CD4-positive, alpha-beta memory T cell (primary cell): Measurements from ENCODE around the gene RNASET2. TPM values are rescaled to one million over a fixed set of nuclear protein-coding genes. Genes with fewer than 3 reads are reported as not detected.
"Not testable (repeated sequence)": the region's sequence is repeated elsewhere in the genome, so short reads cannot be mapped to it uniquely, and the experiment has no call there.

ENCODE experiments used
- CTCF ChIA-PET: fragments of 350-600 bp; sonication (Branson Sonifier 250); formaldehyde crosslinking; loops from one replicate; lab custom pipeline; 2021; ENCODE audit warnings: inconsistent platforms; ENCODE audit not compliant: partially characterized antibody; lab: Charles Lee
- POLR2A ChIA-PET: fragments of 350-600 bp; sonication (Branson Sonifier 250); formaldehyde crosslinking; loops from one replicate; lab custom pipeline; 2021; ENCODE audit not compliant: partially characterized antibody; lab: Charles Lee
- DNase-seq, 5 donors: peaks; one replicate each; pipeline versions ENCODE4 v3.0.0 to v3.0.0-alpha.2; 2020 to 2022; ENCODE audit warnings: mixed read lengths in 1 of 5
- H3K27ac ChIP-seq: one replicate; pipeline ENCODE4 v1.7.0; 2013; ENCODE audit warnings: low read depth, low read length
- H3K27me3 ChIP-seq: 2 replicates; pipeline ENCODE4 v1.7.0; 2013; ENCODE audit warnings: mild to moderate bottlenecking, low read length, moderate library complexity; ENCODE audit not compliant: insufficient read depth
- H3K36me3 ChIP-seq: 2 replicates; pipeline ENCODE4 v1.7.0; 2013; ENCODE audit warnings: mild to moderate bottlenecking, low read length, moderate library complexity; ENCODE audit not compliant: insufficient read depth
- H3K4me1 ChIP-seq: 2 replicates; pipeline ENCODE4 v1.7.0; 2013; ENCODE audit warnings: mild to moderate bottlenecking, low read length, moderate library complexity; ENCODE audit not compliant: insufficient read depth
- H3K4me3 ChIP-seq, 2 donors: one replicate each; pipeline ENCODE4 v1.7.0; 2013; ENCODE audit warnings: low read length in 2 of 2, mild to moderate bottlenecking in 1 of 2
- H3K9me3 ChIP-seq, 2 donors: one replicate each; pipeline ENCODE4 v1.7.0; 2013; ENCODE audit warnings: low read length in 2 of 2, control low read depth in 1 of 2; ENCODE audit not compliant: control insufficient read depth in 1 of 2
- H3K27ac Mint-ChIP-seq, 7 donors: one replicate each; pipeline ENCODE4 v1.8.0; 2020 to 2021; ENCODE audit warnings: mixed read lengths in 7 of 7, mild to moderate bottlenecking in 6 of 7, inconsistent platforms in 3 of 7, moderate library complexity in 3 of 7
- H3K27me3 Mint-ChIP-seq, 2 donors: one replicate each; pipeline ENCODE4 v1.8.0; 2020 to 2021; ENCODE audit warnings: mixed read lengths in 2 of 2
- H3K36me3 Mint-ChIP-seq, 2 donors: one replicate each; pipeline ENCODE4 v1.8.0; 2020 to 2021; ENCODE audit warnings: mixed read lengths in 2 of 2, inconsistent platforms in 1 of 2, mild to moderate bottlenecking in 1 of 2
- H3K4me1 Mint-ChIP-seq, 4 donors: one replicate each; pipeline ENCODE4 v1.8.0; 2020 to 2021; ENCODE audit warnings: mixed read lengths in 4 of 4, mild to moderate bottlenecking in 1 of 4
- H3K4me3 Mint-ChIP-seq, 8 donors: one replicate each; pipeline ENCODE4 v1.8.0; 2020 to 2021; ENCODE audit warnings: mixed read lengths in 8 of 8, mild to moderate bottlenecking in 7 of 8, moderate library complexity in 6 of 8, inconsistent platforms in 3 of 8
- H3K9me3 Mint-ChIP-seq, 8 donors: one replicate each; pipeline ENCODE4 v1.8.0; 2020 to 2021; ENCODE audit warnings: mixed read lengths in 8 of 8, mild to moderate bottlenecking in 5 of 8, inconsistent platforms in 3 of 8, moderate library complexity in 1 of 8
- intact Hi-C: fragments of 100-400 bp; cut with micrococcal nuclease; formaldehyde crosslinking; loops from one replicate; pipeline ENCODE4 v1.15.1; 2023
- polyA plus RNA-seq, 2 donors: library from polyadenylated mRNA; unstranded; fragments of 300-500 nt; fragmentation: Illumina TruSeq; gene quantifications; one replicate each; pipeline ENCODE4 v1.2.3, GENCODE V29; 2021
- total RNA-seq, 2 experiments: library from RNA; stranded (reverse); gene quantifications; one replicate each; pipeline ENCODE4 v1.2.3, GENCODE V29; 2021

Gene RNASET2
- total and polyA plus RNA-seq, 4 experiments from 2014 or later, result 296 to 586 (median 425) TPM

GRCh38 chr6:166921570-166921969 lies 34.8 kb downstream of the RNASET2 start:
- peaks cover 0 to 12% (median 4%) of the 10 kb centered on the region in 8 donors for H3K9me3 Mint-ChIP-seq
- H3K36me3 Mint-ChIP-seq, result peaks cover 24 to 39% of the 10 kb centered on the region in 2 donors
- H3K27me3 ChIP-seq, result no peaks in the 10 kb centered on the region
- ChIA-PET POLR2A (no interaction called here), CTCF (no interaction called here)
- H3K4me3 ChIP-seq, result no peak overlapping the region
- H3K27ac ChIP-seq, result no peak overlapping the region
- H3K4me1 ChIP-seq, result no peaks in the 10 kb centered on the region
- DNase-seq, result no peak
- H3K9me3 ChIP-seq, result no peaks in the 10 kb centered on the region
- peaks cover 0 to 5% (median 2%) of the 10 kb centered on the region in 4 donors for H3K4me1 Mint-ChIP-seq
- H3K27me3 Mint-ChIP-seq, result no peaks in the 10 kb centered on the region
- no peak overlapping the region for H3K27ac Mint-ChIP-seq
- intact Hi-C loops, result no loop called here
- no peak overlapping the region for H3K4me3 Mint-ChIP-seq
- no peaks in the 10 kb centered on the region for H3K36me3 ChIP-seq

GRCh38 chr6:166916824-166917223 lies 39.5 kb downstream of the RNASET2 start:
- Histone ChIP-seq H3K27me3 (no peaks in the 10 kb centered on the region), H3K4me1 (no peaks in the 10 kb centered on the region), H3K4me3 (no peak overlapping the region), H3K9me3 (no peaks in the 10 kb centered on the region), H3K36me3 (peaks cover 4% of the 10 kb centered on the region), H3K27ac (no peak overlapping the region)
- DNase-seq, result no peak
- Mint-ChIP-seq H3K9me3 (peaks cover 0 to 15% (median 5%) of the 10 kb centered on the region in 8 donors), H3K36me3 (peaks cover 18 to 55% of the 10 kb centered on the region in 2 donors), H3K27me3 (no peaks in the 10 kb centered on the region), H3K4me1 (no peaks in the 10 kb centered on the region), H3K27ac (no peak overlapping the region), H3K4me3 (no peak overlapping the region)
- ChIA-PET POLR2A (no interaction called here), CTCF (interaction anchor here (1.4 to 1.7 kb wide), 2 partner anchors 34 to 73 kb away, joined by 4 read pairs; no protein-coding TSS in a partner anchor)
- intact Hi-C loops, result no loop called here

GRCh38 chr6:166915484-166915883 lies 40.9 kb downstream of the RNASET2 start:
- ChIA-PET POLR2A (interaction anchor here (1.0 kb wide), 1 partner anchor 13 kb away, joined by 3 read pairs; no protein-coding TSS in a partner anchor), CTCF (interaction anchor here (0.9 to 1.7 kb wide), 4 partner anchors 22 to 130 kb away, joined by 3 to 4 read pairs (median 4); no protein-coding TSS in a partner anchor)
- H3K27me3 ChIP-seq, DNase-seq, H3K4me1 Mint-ChIP-seq, H3K36me3 ChIP-seq, intact Hi-C loops, H3K27me3 Mint-ChIP-seq, H3K9me3 ChIP-seq, H3K4me3 ChIP-seq, H3K4me1 ChIP-seq, H3K4me3 Mint-ChIP-seq, H3K27ac ChIP-seq: not testable (repeated sequence)
- H3K27ac Mint-ChIP-seq, result peak overlapping the region in 1 of 7 donors; percentile 48
- peaks cover 0 to 15% (median 5%) of the 10 kb centered on the region in 8 donors for H3K9me3 Mint-ChIP-seq
- H3K36me3 Mint-ChIP-seq, result peaks cover 20 to 60% of the 10 kb centered on the region in 2 donors

GRCh38 chr6:166914952-166915351 lies 41.4 kb downstream of the RNASET2 start:
- H3K36me3 ChIP-seq, H3K27me3 ChIP-seq, H3K27me3 Mint-ChIP-seq, H3K4me1 ChIP-seq, H3K9me3 ChIP-seq, H3K4me1 Mint-ChIP-seq, intact Hi-C loops, DNase-seq, POLR2A ChIA-PET, H3K4me3 Mint-ChIP-seq, H3K4me3 ChIP-seq, H3K27ac ChIP-seq: not testable (repeated sequence)
- Mint-ChIP-seq H3K27ac (peak overlapping the region in 1 of 7 donors; percentile 64), H3K36me3 (peaks cover 20 to 64% of the 10 kb centered on the region in 2 donors), H3K9me3 (peaks cover 0 to 15% (median 5%) of the 10 kb centered on the region in 8 donors)
- CTCF ChIA-PET, result interaction anchor here (1.6 kb wide), 1 partner anchor 130 kb away, joined by 3 read pairs; no protein-coding TSS in a partner anchor

GRCh38 chr6:166911248-166911677 lies 45.1 kb downstream of the RNASET2 start:
- Mint-ChIP-seq H3K36me3 (peaks cover 18 to 63% of the 10 kb centered on the region in 2 donors), H3K4me3 (no peak overlapping the region)
- no peaks in the 10 kb centered on the region for H3K9me3 ChIP-seq

GRCh38 chr6:166910601-166911000 lies 45.7 kb downstream of the RNASET2 start:
- CTCF ChIA-PET, result no interaction called here
- DNase-seq, result no peak
- Mint-ChIP-seq H3K4me3 (no peak overlapping the region), H3K27me3 (no peaks in the 10 kb centered on the region), H3K36me3 (peaks cover 18 to 57% of the 10 kb centered on the region in 2 donors), H3K9me3 (peaks cover 0 to 5% (median 0%) of the 10 kb centered on the region in 8 donors), H3K27ac (peak overlapping the region in 2 of 7 donors; percentile 38 to 43), H3K4me1 (peaks cover 20 to 29% (median 24%) of the 10 kb centered on the region in 4 donors)
- no peaks in the 10 kb centered on the region for H3K27me3 ChIP-seq
- no peak overlapping the region for H3K4me3 ChIP-seq
- H3K9me3 ChIP-seq, result no peaks in the 10 kb centered on the region
- POLR2A ChIA-PET, result no interaction called here
- H3K36me3 ChIP-seq, result peaks cover 4% of the 10 kb centered on the region
- H3K27ac ChIP-seq, result no peak overlapping the region
- intact Hi-C loops, result no loop called here
- H3K4me1 ChIP-seq, result peaks cover 20% of the 10 kb centered on the region

More at GRCh38 chr6:166911248-166911677, 45.1 kb downstream of the RNASET2 start:
- H3K9me3 Mint-ChIP-seq, result peaks cover 0 to 5% (median 0%) of the 10 kb centered on the region in 8 donors
- H3K36me3 ChIP-seq, result peaks cover 4% of the 10 kb centered on the region
- H3K27ac ChIP-seq, result no peak overlapping the region
- CTCF ChIA-PET, result no interaction called here
- H3K27me3 ChIP-seq, result no peaks in the 10 kb centered on the region
- no peak for DNase-seq
- H3K4me3 ChIP-seq, result no peak overlapping the region
- H3K4me1 Mint-ChIP-seq, result peaks cover 20 to 29% (median 24%) of the 10 kb centered on the region in 4 donors
- H3K27ac Mint-ChIP-seq, result no peak overlapping the region
- peaks cover 20% of the 10 kb centered on the region for H3K4me1 ChIP-seq
- intact Hi-C loops, result no loop called here
- POLR2A ChIA-PET, result no interaction called here
- H3K27me3 Mint-ChIP-seq, result no peaks in the 10 kb centered on the region

GRCh38 chr6:166908811-166909210 lies 47.5 kb downstream of the RNASET2 start:
- no peak for DNase-seq
- peaks cover 20% of the 10 kb centered on the region for H3K4me1 ChIP-seq
- Mint-ChIP-seq H3K9me3 (peaks cover 0 to under 1% (median 0%) of the 10 kb centered on the region in 8 donors), H3K4me1 (peaks cover 20 to 29% (median 24%) of the 10 kb centered on the region in 4 donors), H3K4me3 (no peak overlapping the region), H3K27ac (peak overlapping the region in 1 of 7 donors; percentile 74), H3K36me3 (peaks cover 13 to 45% of the 10 kb centered on the region in 2 donors), H3K27me3 (no peaks in the 10 kb centered on the region)
- ChIA-PET POLR2A (no interaction called here), CTCF (interaction anchor here (1.5 kb wide), 1 partner anchor 81 kb away, joined by 3 read pairs; no protein-coding TSS in a partner anchor)
- no peaks in the 10 kb centered on the region for H3K9me3 ChIP-seq
- no peak overlapping the region for H3K4me3 ChIP-seq
- H3K36me3 ChIP-seq, result peaks cover 4% of the 10 kb centered on the region
- intact Hi-C loops, result no loop called here
- no peaks in the 10 kb centered on the region for H3K27me3 ChIP-seq
- no peak overlapping the region for H3K27ac ChIP-seq
